Measurements from ENCODE around the gene ATP6V1G3.

The ATP6V1G3 gene

DNA sequence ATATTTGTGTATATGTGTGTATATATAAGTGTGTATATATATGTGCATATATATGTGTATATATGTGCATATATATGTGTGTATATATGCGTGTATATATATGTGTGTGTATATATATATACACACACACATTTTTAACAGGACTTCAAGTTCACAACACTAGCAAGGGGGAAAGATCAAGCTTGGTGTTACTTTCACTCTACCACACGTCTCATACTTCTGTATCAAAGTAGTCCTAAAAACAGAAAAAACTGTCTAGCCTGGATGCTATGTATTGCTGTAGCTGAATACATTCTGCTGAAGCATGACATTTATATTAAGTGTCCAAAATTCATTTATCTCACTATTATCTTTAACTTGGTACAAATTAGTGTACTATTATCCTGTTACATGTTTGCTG lies 17.9 kb upstream of the ATP6V1G3 start:
- Histone ChIP-seq H3K27ac (ENCODE audit: extremely low read depth, low read depth, low read length) (no peak overlapping the region), H3K36me3 (ENCODE audit: control insufficient read depth in 2 of 2, insufficient read depth in 1 of 2, low read length in 2 of 2) (no peaks in the 10 kb centered on the region), H3K4me3 (ENCODE audit: low read depth, low read length) (no peak overlapping the region), H3K4me1 (ENCODE audit: control insufficient read depth, insufficient read depth, low read length) (no peaks in the 10 kb centered on the region), H3K9me3 (ENCODE audit: control insufficient read depth, insufficient read depth, low read depth, low read length) (no peaks in the 10 kb centered on the region)
- TF ChIP-seq ZNF138 (tag by site-specific recombination; IDR thresholded peaks at IDR 0.05; ENCODE audit: borderline replicate concordance) (no peak), ZNF629 (tag by site-specific recombination; IDR thresholded peaks at IDR 0.05) (no peak), ZNF223 (tag by site-specific recombination; IDR thresholded peaks at IDR 0.05) (no peak), ZSCAN23 (tag by site-specific recombination; IDR thresholded peaks at IDR 0.05) (no peak), ZNF155 (tag by site-specific recombination; IDR thresholded peaks at IDR 0.05) (no peak), ZBTB1 (tag by site-specific recombination; IDR thresholded peaks at IDR 0.05) (no peak), OSR2 (tag by site-specific recombination; IDR thresholded peaks at IDR 0.05) (no peak), KLF16 (tag by site-specific recombination; IDR thresholded peaks at IDR 0.05) (no peak), SP3 (tag by site-specific recombination; IDR thresholded peaks at IDR 0.05) (no peak), HOXA7 (CRISPR knock-in tag; IDR thresholded peaks at IDR 0.05; ENCODE audit: borderline replicate concordance) (no peak)
- TF ChIP-seq, protein P1, sequence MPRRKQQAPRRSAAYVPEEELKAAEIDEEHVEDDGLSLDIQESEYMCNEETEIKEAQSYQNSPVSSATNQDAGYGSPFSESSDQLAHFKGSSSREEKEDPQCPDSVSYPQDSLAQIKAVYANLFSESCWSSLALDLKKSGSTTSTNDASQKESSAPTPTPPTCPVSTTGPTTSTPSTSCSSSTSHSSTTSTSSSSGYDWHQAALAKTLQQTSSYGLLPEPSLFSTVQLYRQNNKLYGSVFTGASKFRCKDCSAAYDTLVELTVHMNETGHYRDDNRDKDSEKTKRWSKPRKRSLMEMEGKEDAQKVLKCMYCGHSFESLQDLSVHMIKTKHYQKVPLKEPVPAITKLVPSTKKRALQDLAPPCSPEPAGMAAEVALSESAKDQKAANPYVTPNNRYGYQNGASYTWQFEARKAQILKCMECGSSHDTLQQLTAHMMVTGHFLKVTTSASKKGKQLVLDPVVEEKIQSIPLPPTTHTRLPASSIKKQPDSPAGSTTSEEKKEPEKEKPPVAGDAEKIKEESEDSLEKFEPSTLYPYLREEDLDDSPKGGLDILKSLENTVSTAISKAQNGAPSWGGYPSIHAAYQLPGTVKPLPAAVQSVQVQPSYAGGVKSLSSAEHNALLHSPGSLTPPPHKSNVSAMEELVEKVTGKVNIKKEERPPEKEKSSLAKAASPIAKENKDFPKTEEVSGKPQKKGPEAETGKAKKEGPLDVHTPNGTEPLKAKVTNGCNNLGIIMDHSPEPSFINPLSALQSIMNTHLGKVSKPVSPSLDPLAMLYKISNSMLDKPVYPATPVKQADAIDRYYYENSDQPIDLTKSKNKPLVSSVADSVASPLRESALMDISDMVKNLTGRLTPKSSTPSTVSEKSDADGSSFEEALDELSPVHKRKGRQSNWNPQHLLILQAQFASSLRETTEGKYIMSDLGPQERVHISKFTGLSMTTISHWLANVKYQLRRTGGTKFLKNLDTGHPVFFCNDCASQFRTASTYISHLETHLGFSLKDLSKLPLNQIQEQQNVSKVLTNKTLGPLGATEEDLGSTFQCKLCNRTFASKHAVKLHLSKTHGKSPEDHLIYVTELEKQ (tag by site-specific recombination; IDR thresholded peaks at IDR 0.05; ENCODE audit: borderline replicate concordance): no peak
- TF ChIP-seq, protein P2, sequence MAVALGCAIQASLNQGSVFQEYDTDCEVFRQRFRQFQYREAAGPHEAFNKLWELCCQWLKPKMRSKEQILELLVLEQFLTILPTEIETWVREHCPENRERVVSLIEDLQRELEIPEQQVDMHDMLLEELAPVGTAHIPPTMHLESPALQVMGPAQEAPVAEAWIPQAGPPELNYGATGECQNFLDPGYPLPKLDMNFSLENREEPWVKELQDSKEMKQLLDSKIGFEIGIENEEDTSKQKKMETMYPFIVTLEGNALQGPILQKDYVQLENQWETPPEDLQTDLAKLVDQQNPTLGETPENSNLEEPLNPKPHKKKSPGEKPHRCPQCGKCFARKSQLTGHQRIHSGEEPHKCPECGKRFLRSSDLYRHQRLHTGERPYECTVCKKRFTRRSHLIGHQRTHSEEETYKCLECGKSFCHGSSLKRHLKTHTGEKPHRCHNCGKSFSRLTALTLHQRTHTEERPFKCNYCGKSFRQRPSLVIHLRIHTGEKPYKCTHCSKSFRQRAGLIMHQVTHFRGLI (tag by site-specific recombination; IDR thresholded peaks at IDR 0.05): no peak
- TF ChIP-seq, protein P3, sequence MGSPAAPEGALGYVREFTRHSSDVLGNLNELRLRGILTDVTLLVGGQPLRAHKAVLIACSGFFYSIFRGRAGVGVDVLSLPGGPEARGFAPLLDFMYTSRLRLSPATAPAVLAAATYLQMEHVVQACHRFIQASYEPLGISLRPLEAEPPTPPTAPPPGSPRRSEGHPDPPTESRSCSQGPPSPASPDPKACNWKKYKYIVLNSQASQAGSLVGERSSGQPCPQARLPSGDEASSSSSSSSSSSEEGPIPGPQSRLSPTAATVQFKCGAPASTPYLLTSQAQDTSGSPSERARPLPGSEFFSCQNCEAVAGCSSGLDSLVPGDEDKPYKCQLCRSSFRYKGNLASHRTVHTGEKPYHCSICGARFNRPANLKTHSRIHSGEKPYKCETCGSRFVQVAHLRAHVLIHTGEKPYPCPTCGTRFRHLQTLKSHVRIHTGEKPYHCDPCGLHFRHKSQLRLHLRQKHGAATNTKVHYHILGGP (tag by site-specific recombination; IDR thresholded peaks at IDR 0.05): no peak
- POLR2A ChIA-PET: no interaction called here
- CTCF ChIA-PET: no interaction called here

DNA sequence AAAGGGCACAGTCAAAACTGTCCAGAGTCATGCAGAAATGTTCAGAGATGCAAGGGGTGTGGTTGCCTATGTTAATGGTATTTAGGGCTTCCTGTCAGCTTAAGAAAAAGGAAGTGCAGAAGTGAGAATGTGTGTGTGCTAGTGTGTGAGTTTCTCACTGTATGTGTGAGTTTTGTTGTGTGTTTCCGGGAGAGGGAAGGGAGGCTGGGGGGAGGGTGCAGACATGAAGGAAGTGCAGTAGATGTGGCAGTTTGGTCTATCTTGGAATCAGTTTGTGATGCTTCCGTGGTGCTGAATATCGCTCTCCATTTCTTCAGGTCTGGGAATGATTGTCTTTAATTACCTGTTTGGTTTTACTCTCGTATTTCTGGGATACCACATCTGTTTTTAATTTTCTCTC lies 16.5 kb upstream of the ATP6V1G3 start:
- ChIA-PET POLR2A (no interaction called here), CTCF (interaction anchor here (1.0 kb wide), 1 partner anchor 15 kb away, joined by 3 read pairs; no protein-coding TSS in a partner anchor)
- Histone ChIP-seq H3K27ac (ENCODE audit: extremely low read depth, low read depth, low read length) (no peak overlapping the region), H3K4me1 (ENCODE audit: control insufficient read depth, insufficient read depth, low read length) (no peaks in the 10 kb centered on the region), H3K4me3 (ENCODE audit: low read depth, low read length) (no peak overlapping the region), H3K9me3 (ENCODE audit: control insufficient read depth, insufficient read depth, low read depth, low read length) (no peaks in the 10 kb centered on the region), H3K36me3 (ENCODE audit: control insufficient read depth in 2 of 2, insufficient read depth in 1 of 2, low read length in 2 of 2) (no peaks in the 10 kb centered on the region)
- TF ChIP-seq, protein P4, sequence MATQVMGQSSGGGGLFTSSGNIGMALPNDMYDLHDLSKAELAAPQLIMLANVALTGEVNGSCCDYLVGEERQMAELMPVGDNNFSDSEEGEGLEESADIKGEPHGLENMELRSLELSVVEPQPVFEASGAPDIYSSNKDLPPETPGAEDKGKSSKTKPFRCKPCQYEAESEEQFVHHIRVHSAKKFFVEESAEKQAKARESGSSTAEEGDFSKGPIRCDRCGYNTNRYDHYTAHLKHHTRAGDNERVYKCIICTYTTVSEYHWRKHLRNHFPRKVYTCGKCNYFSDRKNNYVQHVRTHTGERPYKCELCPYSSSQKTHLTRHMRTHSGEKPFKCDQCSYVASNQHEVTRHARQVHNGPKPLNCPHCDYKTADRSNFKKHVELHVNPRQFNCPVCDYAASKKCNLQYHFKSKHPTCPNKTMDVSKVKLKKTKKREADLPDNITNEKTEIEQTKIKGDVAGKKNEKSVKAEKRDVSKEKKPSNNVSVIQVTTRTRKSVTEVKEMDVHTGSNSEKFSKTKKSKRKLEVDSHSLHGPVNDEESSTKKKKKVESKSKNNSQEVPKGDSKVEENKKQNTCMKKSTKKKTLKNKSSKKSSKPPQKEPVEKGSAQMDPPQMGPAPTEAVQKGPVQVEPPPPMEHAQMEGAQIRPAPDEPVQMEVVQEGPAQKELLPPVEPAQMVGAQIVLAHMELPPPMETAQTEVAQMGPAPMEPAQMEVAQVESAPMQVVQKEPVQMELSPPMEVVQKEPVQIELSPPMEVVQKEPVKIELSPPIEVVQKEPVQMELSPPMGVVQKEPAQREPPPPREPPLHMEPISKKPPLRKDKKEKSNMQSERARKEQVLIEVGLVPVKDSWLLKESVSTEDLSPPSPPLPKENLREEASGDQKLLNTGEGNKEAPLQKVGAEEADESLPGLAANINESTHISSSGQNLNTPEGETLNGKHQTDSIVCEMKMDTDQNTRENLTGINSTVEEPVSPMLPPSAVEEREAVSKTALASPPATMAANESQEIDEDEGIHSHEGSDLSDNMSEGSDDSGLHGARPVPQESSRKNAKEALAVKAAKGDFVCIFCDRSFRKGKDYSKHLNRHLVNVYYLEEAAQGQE (tag by site-specific recombination; IDR thresholded peaks at IDR 0.05): peak; percentile 51; the same call in 1 of the 2 replicates
- TF ChIP-seq SP2 (tag by site-specific recombination; IDR thresholded peaks at IDR 0.05) (no peak), ZNF621 (tag by site-specific recombination; IDR thresholded peaks at IDR 0.05) (no peak), ZNF747 (tag by site-specific recombination; IDR thresholded peaks at IDR 0.05) (no peak), ZNF311 (tag by site-specific recombination; IDR thresholded peaks at IDR 0.05; ENCODE audit: borderline replicate concordance) (no peak)

All from HEK293 (cell line).